Fibroblast of lung (primary cell): ENCODE measurements around the gene ARSD.

ENCODE experiments used
- CTCF ChIP-seq, 2 donors: IDR thresholded peaks in 1 of 2; conservative IDR thresholded peaks in 1 of 2; 1 replicate in 1 of 2; 2 replicates in 1 of 2; pipeline ENCODE4 v1.5.1; 2011 to 2012; ENCODE audit warnings: low read length in 2 of 2, control low read depth in 1 of 2, inconsistent platforms in 1 of 2, low read depth in 1 of 2, mild to moderate bottlenecking in 1 of 2
- EZH2 ChIP-seq: IDR thresholded peaks from 2 replicates; pipeline ENCODE4 v1.5.1; 2012; ENCODE audit warnings: low read length, control low read depth, mild to moderate bottlenecking; ENCODE audit errors: missing control alignments

GRCh38 chrX:2879670-2880069 lies 49.5 kb downstream of the ARSD start:
- no peak for TF ChIP-seq CTCF (conservative IDR thresholded peaks at IDR 0.05 in 1 of 2, IDR thresholded peaks at IDR 0.05 in 1 of 2; ENCODE audit: low read depth in 1 of 2, low read length in 2 of 2)
- TF ChIP-seq EZH2: no peak
